Endothelial cell of umbilical vein (primary cell): ENCODE data around the gene SEPTIN14. TPM values are rescaled to one million over a fixed set of nuclear protein-coding genes. Genes with fewer than 3 reads are reported as not detected.

Source experiments
- polyA plus RNA-seq, 4 experiments: library from polyadenylated mRNA; depleted of rRNA in 3 of 4; stranded (reverse) in 3 of 4; unstranded in 1 of 4; fragments of >200 nt; gene quantifications; 2 replicates each; pipeline versions ENCODE4 v1.2.1 to v1.2.3, GENCODE V29; 2011 to 2012; ENCODE audit warnings: missing spikeins in 1 of 4
- small RNA-seq: library from RNA; depleted of rRNA; stranded (forward); fragments of <200 nt; gene quantifications from one replicate; pipeline ENCODE3, GENCODE V24; 2012; ENCODE audit warnings: low replicate concordance, low read depth; ENCODE audit not compliant: insufficient read depth, insufficient read length
- total RNA-seq: library from RNA; stranded (reverse); gene quantifications from 2 replicates; pipeline ENCODE4 v1.2.3, GENCODE V29; 2021

Gene SEPTIN14
- total and polyA plus RNA-seq, 2 donors (not counting 3 experiments of a cell fraction or from before 2014, with no cell fraction given), result not detected

Small RNA genes lying within 50 kb of the gene (small RNA-seq; reads per million reads assigned to genes)
- gene AC092647.1 (not detected), gene AC092647.2 (not detected), gene RNU6-1126P (not detected)

Other genes with a start within 250 kb of the SEPTIN14 start
- gene ZNF713, start 24.7 kb upstream of the SEPTIN14 start, total RNA-seq, result 5.5 and 5.6 TPM in 2 replicates
- 1.4 and 1.8 TPM in 2 replicates for gene ZNF713, start 24.7 kb upstream of the SEPTIN14 start, polyA plus RNA-seq
- gene MRPS17, start 89.1 kb upstream of the SEPTIN14 start, total RNA-seq, result 19.5 TPM in 2 replicates
- 11.1 and 11.8 TPM in 2 replicates for gene MRPS17, start 89.1 kb upstream of the SEPTIN14 start, polyA plus RNA-seq
- 50.5 and 53.6 TPM in 2 replicates for gene NIPSNAP2, start 101.8 kb upstream of the SEPTIN14 start, total RNA-seq
- 23.7 and 29.7 TPM in 2 replicates for gene NIPSNAP2, start 101.8 kb upstream of the SEPTIN14 start, polyA plus RNA-seq
- gene PSPH, start 188.7 kb upstream of the SEPTIN14 start, total RNA-seq, result 20.3 and 24.2 TPM in 2 replicates
- gene PSPH, start 188.7 kb upstream of the SEPTIN14 start, polyA plus RNA-seq, result 10.3 and 11.8 TPM in 2 replicates
- 210 and 221 TPM in 2 replicates for gene CCT6A, start 189.0 kb upstream of the SEPTIN14 start, total RNA-seq
- 119 and 152 TPM in 2 replicates for gene CCT6A, start 189.0 kb upstream of the SEPTIN14 start, polyA plus RNA-seq
- gene SUMF2, start 201.5 kb upstream of the SEPTIN14 start, total RNA-seq, result 107 and 110 TPM in 2 replicates
- 91.3 and 92.4 TPM in 2 replicates for gene SUMF2, start 201.5 kb upstream of the SEPTIN14 start, polyA plus RNA-seq
- 0.72 and 1.00 TPM in 2 replicates for gene PHKG1, start 230.2 kb upstream of the SEPTIN14 start, total RNA-seq
- 0.32 and 0.78 TPM in 2 replicates for gene PHKG1, start 230.2 kb upstream of the SEPTIN14 start, polyA plus RNA-seq
- 368 and 378 TPM in 2 replicates for gene CHCHD2, start 243.7 kb upstream of the SEPTIN14 start, total RNA-seq
- gene CHCHD2, start 243.7 kb upstream of the SEPTIN14 start, polyA plus RNA-seq, result 616 and 626 TPM in 2 replicates